ENCODE data around the gene KNG1.

The KNG1 gene

GRCh38 chr3:186713499-186713898 is 3.7 kb upstream of the KNG1 start:
- no peak for DNase-seq

DNA sequence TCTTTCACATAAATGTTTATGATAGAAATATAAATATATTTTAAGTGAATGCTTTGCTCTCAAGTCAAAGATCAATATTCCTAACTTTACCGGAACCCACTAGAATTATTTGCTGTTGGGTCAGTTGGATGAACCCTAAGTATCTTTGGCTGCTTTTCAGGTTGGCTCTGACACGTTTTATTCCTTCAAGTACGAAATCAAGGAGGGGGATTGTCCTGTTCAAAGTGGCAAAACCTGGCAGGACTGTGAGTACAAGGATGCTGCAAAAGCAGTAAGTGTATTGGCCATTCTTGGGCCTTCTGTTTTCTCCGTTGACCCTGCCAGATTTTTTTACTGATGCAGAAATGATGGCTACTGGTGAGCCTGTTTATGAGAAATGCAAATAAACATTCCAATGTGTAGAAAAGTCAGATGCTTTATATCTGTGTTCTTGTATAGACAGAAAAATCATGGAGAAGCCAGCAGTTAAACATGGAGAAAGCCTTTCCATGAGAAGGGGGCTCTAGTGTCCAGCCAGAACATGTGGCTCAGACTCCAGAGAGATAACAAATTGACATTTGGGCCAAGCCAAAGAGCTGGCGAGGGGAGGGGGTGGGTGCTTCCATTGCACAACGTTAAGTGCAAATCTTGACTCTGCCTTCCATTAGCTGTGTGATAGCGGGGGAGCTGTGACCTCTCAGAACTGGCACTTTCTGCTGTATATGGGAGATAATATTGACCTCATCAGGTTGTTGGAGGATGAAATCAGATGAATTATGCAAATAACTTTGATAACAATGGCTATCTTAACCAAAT is 3.0 kb downstream of the KNG1 start:
- DNase-seq, result no peak

DNA sequence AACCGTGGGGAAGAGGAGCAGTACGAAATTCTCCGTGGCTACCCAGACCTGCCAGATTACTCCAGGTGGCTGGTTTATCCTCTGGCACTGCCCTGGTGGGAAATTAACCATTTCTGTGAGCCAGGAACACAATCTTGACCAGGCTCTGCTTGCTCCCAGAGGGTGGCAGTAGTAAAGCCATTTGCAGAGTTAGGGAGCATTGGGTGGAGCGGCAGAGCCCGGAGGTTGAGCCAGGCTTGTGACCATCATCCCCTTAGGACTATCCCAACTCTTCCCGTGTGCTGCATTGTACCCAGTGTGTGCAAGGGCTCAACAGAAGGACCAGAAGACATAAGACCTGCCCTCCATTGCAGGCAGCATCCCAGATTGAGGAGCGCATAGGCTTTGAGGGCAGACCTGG is 5.3 kb downstream of the KNG1 start:
- DNase-seq, result no peak

DNA sequence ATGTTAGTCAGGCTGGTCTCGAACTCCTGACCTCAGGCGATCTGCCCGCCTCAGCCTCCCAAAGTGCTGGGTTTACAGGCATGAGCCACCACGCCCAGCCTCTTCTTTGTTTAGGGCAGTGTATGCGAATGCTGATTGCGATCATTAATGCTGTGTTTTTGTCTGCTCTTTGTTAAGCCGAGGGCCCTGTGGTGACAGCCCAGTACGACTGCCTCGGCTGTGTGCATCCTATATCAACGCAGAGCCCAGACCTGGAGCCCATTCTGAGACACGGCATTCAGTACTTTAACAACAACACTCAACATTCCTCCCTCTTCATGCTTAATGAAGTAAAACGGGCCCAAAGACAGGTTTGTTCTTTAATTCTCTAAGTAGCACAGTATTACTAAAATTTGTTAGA is 7.8 kb downstream of the KNG1 start:
- DNase-seq, result no peak

DNA sequence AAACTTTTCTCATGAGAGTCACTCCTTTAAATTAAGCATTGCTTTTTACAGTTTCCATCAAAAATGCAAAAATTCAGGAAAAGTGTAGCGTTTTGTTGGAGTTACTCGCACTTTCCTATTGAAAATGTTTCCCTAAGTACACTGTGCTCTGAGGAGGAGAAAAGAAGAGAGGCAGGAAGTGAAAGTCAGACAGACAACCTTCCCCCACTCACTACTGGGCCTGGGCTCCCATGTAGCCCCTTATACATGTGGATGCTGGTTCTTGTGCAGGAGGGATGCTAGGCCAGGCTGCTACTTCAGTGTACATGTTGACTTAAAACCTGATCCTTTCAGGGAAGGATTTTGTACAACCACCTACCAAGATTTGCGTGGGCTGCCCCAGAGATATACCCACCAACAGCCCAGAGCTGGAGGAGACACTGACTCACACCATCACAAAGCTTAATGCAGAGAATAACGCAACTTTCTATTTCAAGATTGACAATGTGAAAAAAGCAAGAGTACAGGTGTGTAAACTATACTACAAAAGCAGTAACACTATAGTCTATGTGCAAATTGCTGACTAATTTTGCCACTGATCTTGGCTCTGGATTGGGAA is 15.1 kb downstream of the KNG1 start:
- DNase-seq, result no peak

DNA sequence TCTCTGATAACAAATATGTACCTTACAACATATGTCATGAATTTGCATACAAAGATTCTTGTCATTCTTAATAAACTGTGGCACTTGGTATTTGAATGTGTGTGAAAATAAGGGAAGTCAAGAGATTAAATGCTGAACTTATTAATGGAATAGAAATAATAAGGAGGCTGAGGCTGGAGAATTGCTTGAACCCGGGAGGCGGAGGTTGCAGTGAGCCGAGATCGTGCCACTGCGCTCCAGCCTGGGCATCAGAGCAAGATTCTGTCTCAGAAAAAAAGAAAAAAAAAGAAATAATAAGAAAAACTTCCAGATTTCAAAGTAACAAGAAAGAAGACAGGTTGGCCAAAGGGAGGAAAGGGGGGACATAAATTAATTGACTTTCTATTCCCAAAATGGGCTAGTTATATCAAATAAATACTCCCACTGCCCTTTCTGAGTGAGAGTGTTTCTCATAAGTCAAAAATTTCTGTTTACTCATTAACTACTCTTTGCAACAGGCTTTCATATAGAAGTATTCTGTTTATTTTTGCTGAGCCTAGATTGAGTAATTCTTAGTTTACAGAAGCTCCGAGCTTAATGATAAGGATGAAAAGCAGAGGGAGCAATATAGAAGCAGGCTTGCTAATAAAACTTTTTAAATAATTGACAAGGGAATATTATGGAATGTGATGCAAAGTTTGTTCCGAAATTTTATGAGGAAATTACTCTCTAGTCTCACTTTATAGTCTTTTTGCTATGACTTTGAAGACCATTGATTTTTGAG is 25.6 kb downstream of the KNG1 start:
- no peak for DNase-seq

GRCh38 chr3:186743666-186744065 is 26.5 kb downstream of the KNG1 start:
- DNase-seq, result no peak

- DNase-seq, result peak; percentile 1 to 3
These were observed 28.8 kb downstream of the KNG1 start for GRCh38 chr3:186746008-186746407.

DNA sequence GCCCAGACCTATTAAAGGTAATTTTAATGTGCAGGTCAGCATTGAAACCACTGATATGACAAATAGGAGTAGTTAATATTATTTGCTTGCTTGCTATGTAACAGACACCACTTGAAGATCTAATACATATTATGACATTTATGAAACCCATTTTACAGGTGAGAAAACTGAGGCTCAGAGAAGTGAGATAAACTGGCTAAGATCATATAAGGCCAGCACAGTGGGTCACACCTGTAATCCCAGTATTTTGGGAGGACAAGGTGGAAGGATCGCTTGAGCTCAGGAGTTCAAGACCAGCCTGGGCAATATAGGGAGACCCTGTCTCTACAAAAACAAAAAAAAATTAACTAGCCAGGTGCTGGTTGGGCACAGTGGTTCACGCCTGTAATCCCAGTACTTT is 33.2 kb downstream of the KNG1 start:
- DNase-seq, result no peak

DNA sequence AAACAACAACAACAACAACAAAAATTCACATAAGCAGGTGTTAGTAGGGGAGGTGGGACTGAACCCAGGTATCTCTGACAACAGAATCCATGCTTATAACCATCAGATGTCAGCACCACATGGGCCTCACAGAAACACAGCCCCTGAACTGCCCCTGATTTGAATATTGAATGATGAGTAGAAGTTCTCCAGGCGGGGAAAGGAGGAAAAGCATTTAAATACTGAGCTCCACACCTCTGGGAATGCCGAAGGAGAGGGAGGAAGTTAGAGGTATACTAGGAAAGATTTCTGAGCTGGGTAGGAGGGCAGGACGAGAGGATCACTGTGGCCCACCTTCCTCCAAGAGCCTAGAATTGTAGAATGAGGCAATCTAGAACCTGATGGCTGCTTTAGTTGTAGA is 34.3 kb downstream of the KNG1 start:
- DNase-seq, result no peak

GRCh38 chr3:186754006-186754405 is 36.8 kb downstream of the KNG1 start:
- no peak for DNase-seq

- DNase-seq, result no peak
These were observed 37.7 kb downstream of the KNG1 start for GRCh38 chr3:186754871-186755270.

GRCh38 chr3:186757214-186757613 is 40.1 kb downstream of the KNG1 start:
- DNase-seq, result no peak

DNA sequence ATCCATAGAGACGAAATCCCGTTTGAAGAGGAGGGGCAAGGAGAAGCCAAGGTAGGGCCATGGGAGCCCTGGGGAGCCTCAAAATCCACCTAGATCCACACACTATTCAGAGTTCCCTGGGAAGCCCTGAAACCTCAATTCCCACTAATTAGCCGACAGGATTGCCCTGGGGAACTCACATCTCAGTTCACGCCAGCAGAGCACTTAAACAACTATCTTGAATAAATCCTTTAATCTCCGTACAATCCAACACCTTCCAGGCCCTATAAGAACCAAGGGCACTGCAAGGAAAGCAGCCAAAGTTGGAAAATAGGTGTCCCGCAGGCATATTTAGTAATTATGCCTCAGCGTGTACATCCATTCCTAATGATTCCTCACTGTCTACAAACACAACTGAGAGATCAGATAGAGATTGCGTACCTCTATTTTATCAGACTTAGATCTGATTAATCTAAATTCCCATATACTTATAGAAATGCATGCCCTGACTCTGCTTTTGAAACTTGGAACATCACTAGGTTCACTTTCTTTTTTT is 40.6 kb downstream of the KNG1 start:
- no peak for DNase-seq

DNA sequence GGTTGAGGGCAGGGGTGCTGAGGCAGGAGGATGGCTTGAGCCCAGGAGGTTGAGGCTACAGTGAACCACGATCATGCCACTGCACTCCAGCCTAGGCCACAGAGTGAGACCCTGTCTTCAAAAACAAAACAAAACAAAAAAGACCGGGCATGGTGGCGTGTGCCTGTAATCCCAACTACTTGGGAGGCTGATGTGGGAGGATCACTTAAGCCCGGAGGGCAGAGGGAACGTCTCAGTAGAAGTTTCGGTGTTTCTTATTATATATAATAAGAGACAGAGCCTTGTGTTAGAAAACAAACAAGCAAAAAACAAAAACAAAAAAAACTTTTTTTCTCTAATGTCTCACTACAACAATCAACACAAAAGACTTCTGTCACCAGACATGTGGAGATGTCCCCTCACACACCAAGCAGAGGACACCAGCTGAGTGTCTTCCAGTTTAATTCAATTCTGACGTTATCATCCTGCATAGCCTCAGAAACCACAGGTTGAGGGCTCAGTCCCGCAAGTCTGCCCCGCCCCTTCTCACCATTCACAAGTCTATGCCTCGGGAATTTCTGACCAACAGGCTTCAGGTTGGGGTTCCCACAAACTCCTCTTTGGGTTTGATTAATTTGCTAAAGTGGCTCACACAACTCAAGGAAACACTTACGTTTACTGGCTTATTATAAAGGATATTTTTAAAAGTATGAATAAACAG is 42.2 kb downstream of the KNG1 start:
- DNase-seq, result no peak

- no peak for DNase-seq
These were observed 43.1 kb downstream of the KNG1 start for GRCh38 chr3:186760141-186760833.

DNA sequence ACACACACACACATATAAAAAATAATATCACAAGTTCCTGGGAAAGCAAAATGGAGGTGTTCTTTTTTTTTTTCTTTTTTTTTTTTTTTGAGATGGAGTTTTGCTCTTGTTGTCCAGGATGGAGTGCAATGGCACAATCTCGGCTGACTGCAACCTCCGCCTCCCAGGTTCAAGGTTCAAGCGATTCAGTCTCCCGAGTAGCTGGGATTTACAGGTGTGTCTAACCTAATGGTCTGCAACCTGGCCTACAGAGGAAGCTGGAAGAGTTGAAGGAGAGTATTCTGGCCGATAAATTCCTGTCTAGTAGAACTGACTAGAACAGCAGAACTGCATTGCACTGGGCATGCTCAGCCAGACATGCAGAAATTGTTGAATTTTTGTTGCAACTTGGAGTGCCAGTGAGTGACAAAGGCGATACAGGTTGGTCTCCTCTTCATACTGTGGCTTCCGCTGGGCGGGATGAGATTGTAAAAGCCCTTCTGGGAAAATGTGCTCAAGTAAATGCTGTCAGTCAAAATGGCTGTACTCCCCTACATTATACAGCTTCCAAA is 43.8 kb downstream of the KNG1 start:
- no peak for DNase-seq

- no peak for DNase-seq
These were observed 55.1 kb downstream of the KNG1 start for GRCh38 chr3:186772281-186772694.

DNA sequence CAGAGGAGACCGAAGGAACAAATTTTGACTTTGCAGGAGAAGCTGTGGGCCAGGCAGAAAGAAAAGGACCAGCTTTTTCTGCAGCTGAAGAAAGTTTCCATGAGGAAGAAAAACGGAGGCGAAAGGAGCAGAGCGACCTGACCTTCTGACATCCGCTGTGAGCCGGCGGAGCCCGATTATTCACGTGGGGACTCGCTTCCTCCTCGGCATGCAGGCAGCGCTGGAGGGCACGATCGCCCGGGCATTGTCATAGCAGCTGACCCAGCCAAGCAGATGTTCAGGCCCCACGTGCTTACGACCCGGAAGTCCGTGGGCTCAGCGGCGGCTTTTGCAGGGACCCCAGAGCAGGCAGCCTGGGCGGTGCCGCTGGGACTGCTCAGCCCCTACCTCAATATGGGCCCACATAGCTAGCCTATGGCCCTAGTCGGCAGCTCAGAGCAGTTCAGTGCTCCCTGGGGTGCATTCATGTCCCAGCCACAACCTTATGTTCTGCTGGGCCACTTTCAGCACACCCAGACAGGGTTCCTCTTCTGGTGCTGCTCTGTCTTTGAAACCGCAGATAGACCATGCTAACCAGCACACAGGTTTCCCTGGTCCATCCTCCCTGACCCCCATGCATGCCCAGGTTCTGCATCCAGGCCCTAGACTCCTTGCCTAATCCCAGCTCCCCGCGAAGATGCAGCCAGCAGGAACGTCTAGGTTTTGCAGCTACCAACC is 55.7 kb downstream of the KNG1 start:
- DNase-seq, result peak in 1 of 2 donors; percentile 39

- no peak for DNase-seq
These were observed 58.8 kb downstream of the KNG1 start for GRCh38 chr3:186775999-186776398.

GRCh38 chr3:186779204-186779603 is 62.0 kb downstream of the KNG1 start:
- no peak for DNase-seq
